Measurements from ENCODE around the gene RBL2. TPM values are rescaled to one million over a fixed set of nuclear protein-coding genes. Genes with fewer than 3 reads are reported as not detected.
"Not testable (repeated sequence)": the region's sequence is repeated elsewhere in the genome, so short reads cannot be mapped to it uniquely, and the experiment has no call there.

Gene RBL2
- polyA plus RNA-seq, 1 experiment, result 44.6 TPM

- no peaks in the 10 kb centered on the region for H3K27me3 ChIP-seq (ENCODE audit: control insufficient read depth, insufficient read depth, low read length)
- no peak for DNase-seq (ENCODE audit: low read depth, low spot score)
- no peak overlapping the region for H3K27ac ChIP-seq (ENCODE audit: low read depth, low read length)
- H3K4me3 ChIP-seq (ENCODE audit: low read depth, low read length), result no peak overlapping the region
- H3K9me3 ChIP-seq (ENCODE audit: control insufficient read depth, insufficient read depth, low read length), result peaks cover 11% of the 10 kb centered on the region; the same call in 1 of the 2 replicates
- no peak for TF ChIP-seq CTCF (IDR thresholded peaks at IDR 0.05; ENCODE audit: low read depth, low read length)
- POLR2A ChIA-PET, result no interaction called here
- CTCF ChIA-PET, result interaction anchor here (1.0 kb wide), 1 partner anchor 9 kb away, joined by 3 read pairs; no protein-coding TSS in a partner anchor
Measured at GRCh38 chr16:53414381-53414780, 19.9 kb upstream of the RBL2 start.

- no peak overlapping the region for H3K4me3 ChIP-seq (ENCODE audit: low read depth, low read length)
- H3K27ac ChIP-seq (ENCODE audit: low read depth, low read length), result no peak overlapping the region
- peaks cover 11% of the 10 kb centered on the region; the same call in 1 of the 2 replicates for H3K9me3 ChIP-seq (ENCODE audit: control insufficient read depth, insufficient read depth, low read length)
- ChIA-PET POLR2A (no interaction called here), CTCF (interaction anchor here (1.0 kb wide), 1 partner anchor 10 kb away, joined by 3 read pairs; no protein-coding TSS in a partner anchor)
- TF ChIP-seq CTCF (IDR thresholded peaks at IDR 0.05; ENCODE audit: low read depth, low read length), result no peak
- DNase-seq (ENCODE audit: low read depth, low spot score), result no peak
- no peaks in the 10 kb centered on the region for H3K27me3 ChIP-seq (ENCODE audit: control insufficient read depth, insufficient read depth, low read length)
Measured at GRCh38 chr16:53415504-53415903, 18.8 kb upstream of the RBL2 start.

- POLR2A ChIA-PET, result no interaction called here
- CTCF ChIA-PET, result no interaction called here
- no peak for TF ChIP-seq CTCF (IDR thresholded peaks at IDR 0.05; ENCODE audit: low read depth, low read length)
- no peak overlapping the region for H3K27ac ChIP-seq (ENCODE audit: low read depth, low read length)
- no peaks in the 10 kb centered on the region for H3K27me3 ChIP-seq (ENCODE audit: control insufficient read depth, insufficient read depth, low read length)
- no peak for DNase-seq (ENCODE audit: low read depth, low spot score)
- H3K4me3 ChIP-seq (ENCODE audit: low read depth, low read length), result no peak overlapping the region
- peaks cover 16% of the 10 kb centered on the region; the same call in 1 of the 2 replicates for H3K9me3 ChIP-seq (ENCODE audit: control insufficient read depth, insufficient read depth, low read length)
Measured at GRCh38 chr16:53417011-53417410, 17.3 kb upstream of the RBL2 start.

- Histone ChIP-seq H3K9me3 (ENCODE audit: control insufficient read depth, insufficient read depth, low read length) (peaks cover 11% of the 10 kb centered on the region; the same call in 1 of the 2 replicates), H3K27me3 (ENCODE audit: control insufficient read depth, insufficient read depth, low read length) (no peaks in the 10 kb centered on the region), H3K27ac (ENCODE audit: low read depth, low read length) (no peak overlapping the region), H3K4me3 (ENCODE audit: low read depth, low read length) (no peak overlapping the region)
- DNase-seq (ENCODE audit: low read depth, low spot score), result no peak
- TF ChIP-seq CTCF (IDR thresholded peaks at IDR 0.05; ENCODE audit: low read depth, low read length), result no peak
- ChIA-PET CTCF (no interaction called here), POLR2A (no interaction called here)
Measured at GRCh38 chr16:53417976-53418375, 16.3 kb upstream of the RBL2 start.

GRCh38 chr16:53419383-53419709, 14.9 kb upstream of the RBL2 start:
- POLR2A ChIA-PET; H3K27ac ChIP-seq (ENCODE audit: low read depth, low read length); DNase-seq (ENCODE audit: low read depth, low spot score); H3K4me3 ChIP-seq (ENCODE audit: low read depth, low read length); H3K27me3 ChIP-seq (ENCODE audit: control insufficient read depth, insufficient read depth, low read length); CTCF ChIA-PET: not testable (repeated sequence)
- peaks cover 13% of the 10 kb centered on the region for H3K9me3 ChIP-seq (ENCODE audit: control insufficient read depth, insufficient read depth, low read length)

- DNase-seq (ENCODE audit: low read depth, low spot score), result no peak
- TF ChIP-seq CTCF (IDR thresholded peaks at IDR 0.05; ENCODE audit: low read depth, low read length), result no peak
- CTCF ChIA-PET, result no interaction called here
Measured at GRCh38 chr16:53421248-53421647, 13.0 kb upstream of the RBL2 start.

GRCh38 chr16:53423968-53424367, 10.3 kb upstream of the RBL2 start:
- H3K4me3 ChIP-seq (ENCODE audit: low read depth, low read length); POLR2A ChIA-PET; H3K27me3 ChIP-seq (ENCODE audit: control insufficient read depth, insufficient read depth, low read length); DNase-seq (ENCODE audit: low read depth, low spot score); H3K27ac ChIP-seq (ENCODE audit: low read depth, low read length); CTCF ChIA-PET: not testable (repeated sequence)
- H3K9me3 ChIP-seq (ENCODE audit: control insufficient read depth, insufficient read depth, low read length), result peaks cover 13% of the 10 kb centered on the region

More at GRCh38 chr16:53421248-53421647, 13.0 kb upstream of the RBL2 start:
- H3K4me3 ChIP-seq (ENCODE audit: low read depth, low read length), result no peak overlapping the region
- H3K27me3 ChIP-seq (ENCODE audit: control insufficient read depth, insufficient read depth, low read length), result no peaks in the 10 kb centered on the region
- POLR2A ChIA-PET, result no interaction called here
- H3K9me3 ChIP-seq (ENCODE audit: control insufficient read depth, insufficient read depth, low read length), result peaks cover 13% of the 10 kb centered on the region
- H3K27ac ChIP-seq (ENCODE audit: low read depth, low read length), result no peak overlapping the region
